ENCODE results near the gene HDAC1. TPM values are rescaled to one million over a fixed set of nuclear protein-coding genes. Genes with fewer than 3 reads are reported as not detected.

Gene HDAC1
- total and polyA plus RNA-seq, 10 of the 15 experiments (the other 5 are each of a cell fraction or from before 2014, with no cell fraction given) = 147 to 331 (median 168) TPM

DNA sequence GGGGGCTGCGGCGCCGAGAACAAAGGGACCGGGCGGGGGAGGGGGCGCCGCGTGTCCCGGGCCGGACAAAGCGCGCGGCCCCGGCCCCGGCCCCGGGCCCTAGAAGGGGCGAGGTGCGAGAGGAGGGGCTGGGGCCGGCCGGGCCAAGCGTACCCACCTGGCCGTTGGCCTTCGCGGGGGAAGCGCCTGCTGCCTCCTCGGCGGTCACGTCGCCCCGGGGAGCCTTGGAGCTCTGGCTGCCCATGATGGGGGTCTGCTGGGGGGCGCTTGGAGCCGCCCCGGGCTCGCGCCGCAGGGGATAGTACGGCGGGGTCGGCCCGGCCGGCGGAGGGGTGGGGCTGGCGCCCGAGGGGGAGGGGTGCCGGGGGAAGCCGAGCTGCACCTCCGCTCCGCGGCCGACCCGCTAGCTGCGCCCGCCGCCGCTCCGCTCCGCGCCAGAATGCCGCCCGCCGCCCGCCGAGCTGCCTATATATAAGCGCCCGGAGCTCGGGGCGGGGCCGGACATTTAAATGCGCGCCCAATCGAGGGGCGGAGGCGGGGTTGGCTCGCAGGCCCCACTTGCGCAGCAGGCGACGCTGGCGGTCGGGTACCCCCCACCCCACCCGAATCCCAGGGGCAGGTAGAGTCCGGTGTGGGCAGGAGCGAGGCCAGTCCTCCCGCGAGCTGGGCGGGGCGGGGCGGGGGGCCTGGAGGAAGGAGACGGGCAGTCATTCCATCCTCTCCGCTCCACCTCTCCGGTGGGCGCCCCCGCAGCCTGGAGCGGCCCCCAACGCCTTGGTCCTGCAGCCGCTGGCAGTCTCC is 44.1 kb downstream of the HDAC1 start, which contains the start of gene MARCKSL1 (continued):
- TF ChIP-seq, protein P1, sequence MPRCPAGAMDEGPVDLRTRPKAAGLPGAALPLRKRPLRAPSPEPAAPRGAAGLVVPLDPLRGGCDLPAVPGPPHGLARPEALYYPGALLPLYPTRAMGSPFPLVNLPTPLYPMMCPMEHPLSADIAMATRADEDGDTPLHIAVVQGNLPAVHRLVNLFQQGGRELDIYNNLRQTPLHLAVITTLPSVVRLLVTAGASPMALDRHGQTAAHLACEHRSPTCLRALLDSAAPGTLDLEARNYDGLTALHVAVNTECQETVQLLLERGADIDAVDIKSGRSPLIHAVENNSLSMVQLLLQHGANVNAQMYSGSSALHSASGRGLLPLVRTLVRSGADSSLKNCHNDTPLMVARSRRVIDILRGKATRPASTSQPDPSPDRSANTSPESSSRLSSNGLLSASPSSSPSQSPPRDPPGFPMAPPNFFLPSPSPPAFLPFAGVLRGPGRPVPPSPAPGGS (IDR thresholded peaks at IDR 0.05; ENCODE audit: borderline replicate concordance, insufficient read depth, low read depth, low read length, poor library complexity, severe bottlenecking) = peak; percentile 53

DNA sequence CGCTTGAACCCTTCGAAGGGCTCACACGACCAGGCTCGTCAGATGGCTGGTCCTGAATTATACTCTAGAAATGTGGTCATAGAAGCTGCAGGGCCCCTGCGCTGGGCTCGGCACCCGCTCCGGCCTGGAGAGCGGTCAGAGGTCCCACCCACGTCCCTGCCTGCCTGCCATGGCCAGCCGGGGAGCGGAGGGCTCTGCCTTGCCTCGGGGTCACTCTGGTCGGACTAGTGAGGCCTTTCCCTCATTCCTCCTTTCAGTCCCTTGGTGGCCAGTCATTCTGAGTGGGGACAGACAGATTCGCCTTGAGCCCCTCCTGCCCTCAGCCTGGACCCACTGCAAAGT is 44.7 kb downstream of the HDAC1 start:
- intact Hi-C loops (cut with micrococcal nuclease; ENCODE audit: unreplicated experiment) (loop anchor here (2.0 kb wide), 1 partner anchor 14 kb away; no protein-coding TSS in a partner anchor), in situ Hi-C loops (cut with MboI) (no loop called here)
- RAD21 ChIA-PET (ENCODE audit: unreplicated experiment) = interaction anchor here (0.7 to 3.2 kb wide), 25 partner anchors 7 to 229 kb away, joined by 3 to 30 read pairs (median 4); partner anchors contain the start of genes BSDC1, EIF3I, HDAC1 and KPNA6
- CTCF ChIA-PET = interaction anchor here (1.0 to 2.4 kb wide), 17 partner anchors 13 to 156 kb away, joined by 3 to 17 read pairs (median 4); partner anchors contain the start of genes BSDC1 and CCDC28B
- SMC1A ChIA-PET (ENCODE audit: uncharacterized antibody, unreplicated experiment) = interaction anchor here (0.9 to 3.4 kb wide), 10 partner anchors 8 to 121 kb away, joined by 3 to 16 read pairs (median 6); partner anchors contain the start of gene BSDC1
- POLR2A ChIA-PET = interaction anchor here (0.5 to 3.8 kb wide), 20 partner anchors 11 to 706 kb away, joined by 3 to 46 read pairs (median 4); partner anchors contain the start of genes BSDC1, CCDC28B, HDAC1 and LCK
- no peak overlapping the region for H2AFZ ChIP-seq (ENCODE audit: control insufficient read depth, low read depth, low read length)
- H3K9ac ChIP-seq (ENCODE audit: control insufficient read depth, insufficient read depth, low read length) = peak overlapping the region; percentile 18; the same call in 1 of the 2 replicates
- H3K79me2 ChIP-seq (ENCODE audit: control insufficient read depth, insufficient read depth, low read length) = peaks cover 24% of the 10 kb centered on the region
- H3K9me3 ChIP-seq (replicated peaks; ENCODE audit: control insufficient read depth, insufficient read depth, low read length) = no peaks in the 10 kb centered on the region
- WGBS (ENCODE audit: insufficient coverage, insufficient replicate concordance, low lambda C conversion rate, missing lambda C conversion rate) = 5% methylated on average over 15 of the region's 15 CpGs
- no peak for TF ChIP-seq SIX5 (IDR thresholded peaks at IDR 0.05; ENCODE audit: low read depth, low read length, severe bottlenecking)
- TF ChIP-seq, protein P2, sequence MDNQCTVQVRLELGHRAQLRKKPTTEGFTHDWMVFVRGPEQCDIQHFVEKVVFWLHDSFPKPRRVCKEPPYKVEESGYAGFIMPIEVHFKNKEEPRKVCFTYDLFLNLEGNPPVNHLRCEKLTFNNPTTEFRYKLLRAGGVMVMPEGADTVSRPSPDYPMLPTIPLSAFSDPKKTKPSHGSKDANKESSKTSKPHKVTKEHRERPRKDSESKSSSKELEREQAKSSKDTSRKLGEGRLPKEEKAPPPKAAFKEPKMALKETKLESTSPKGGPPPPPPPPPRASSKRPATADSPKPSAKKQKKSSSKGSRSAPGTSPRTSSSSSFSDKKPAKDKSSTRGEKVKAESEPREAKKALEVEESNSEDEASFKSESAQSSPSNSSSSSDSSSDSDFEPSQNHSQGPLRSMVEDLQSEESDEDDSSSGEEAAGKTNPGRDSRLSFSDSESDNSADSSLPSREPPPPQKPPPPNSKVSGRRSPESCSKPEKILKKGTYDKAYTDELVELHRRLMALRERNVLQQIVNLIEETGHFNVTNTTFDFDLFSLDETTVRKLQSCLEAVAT (IDR thresholded peaks at IDR 0.05) = peak; percentile 22; the same call in 1 of the 2 replicates
- H3K27ac ChIP-seq (ENCODE audit: control insufficient read depth, insufficient read depth) = peak overlapping the region; percentile 81
- no peaks in the 10 kb centered on the region for H3K27me3 ChIP-seq (replicated peaks in 1 of 2; ENCODE audit: control insufficient read depth in 2 of 2, insufficient read depth in 2 of 2, low read length in 1 of 2)
- peaks cover 60% of the 10 kb centered on the region for H3K4me1 ChIP-seq (ENCODE audit: control insufficient read depth, insufficient read depth, low read length)
- no peak for ATAC-seq
- no peak for FAIRE-seq
- no peaks in the 10 kb centered on the region for H4K20me1 ChIP-seq (ENCODE audit: control insufficient read depth, insufficient read depth)
- H3K4me2 ChIP-seq (ENCODE audit: control insufficient read depth, insufficient read depth) = peak overlapping the region; percentile 78
- BruUV-seq (replicated peaks) = no TSS peak
- DNase-seq (ENCODE audit: low read depth, low spot score) = no peak
- peak overlapping the region; percentile 39; the same call in 1 of the 2 replicates for H3K4me3 ChIP-seq
- H3K36me3 ChIP-seq (ENCODE audit: control insufficient read depth in 2 of 2, insufficient read depth in 2 of 2, low read length in 1 of 2) = peaks cover 12% of the 10 kb centered on the region in 2 experiments

Measured in GM12878 (cell line).